GM18858 (cell line): ENCODE measurements around the gene FYB1.
A peak's percentile ranks its signal among the peaks of the same experiment; 100 is the strongest.
"Not testable (repeated sequence)": the region's sequence is repeated elsewhere in the genome, so short reads cannot be mapped to it uniquely, and the experiment has no call there.

ENCODE experiments used
- ATAC-seq: cut with Tn5 transposase; IDR thresholded peaks from one replicate; pipeline ENCODE4 v1.9.1; 2021; ENCODE audit not compliant: unreplicated experiment

FYB1 gene

DNA sequence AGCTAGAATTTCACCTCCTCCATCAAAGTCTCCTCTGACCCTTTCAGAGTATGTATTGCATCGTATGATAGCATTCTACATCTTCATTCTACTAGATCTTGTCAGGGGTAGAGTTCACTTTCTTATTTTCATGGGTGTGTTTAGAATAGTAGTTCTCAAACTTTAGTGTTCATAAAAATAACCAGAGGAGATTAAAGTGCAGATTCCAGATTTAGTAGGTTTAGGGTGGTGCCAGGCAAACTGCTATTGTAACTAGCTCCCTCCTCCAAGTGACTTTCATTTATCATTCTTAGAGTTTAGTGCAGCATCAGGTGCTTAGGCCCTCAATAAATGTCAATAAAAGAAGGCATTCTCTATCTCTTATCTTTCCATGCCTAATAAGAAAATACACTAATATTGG lies 7.2 kb upstream of the FYB1 start:
- no peak for ATAC-seq

- ATAC-seq = no peak
Measured at GRCh38 chr5:39226100-39226451, 6.7 kb upstream of the FYB1 start.

GRCh38 chr5:39225405-39226099 lies 6.2 kb upstream of the FYB1 start:
- no peak for ATAC-seq

DNA sequence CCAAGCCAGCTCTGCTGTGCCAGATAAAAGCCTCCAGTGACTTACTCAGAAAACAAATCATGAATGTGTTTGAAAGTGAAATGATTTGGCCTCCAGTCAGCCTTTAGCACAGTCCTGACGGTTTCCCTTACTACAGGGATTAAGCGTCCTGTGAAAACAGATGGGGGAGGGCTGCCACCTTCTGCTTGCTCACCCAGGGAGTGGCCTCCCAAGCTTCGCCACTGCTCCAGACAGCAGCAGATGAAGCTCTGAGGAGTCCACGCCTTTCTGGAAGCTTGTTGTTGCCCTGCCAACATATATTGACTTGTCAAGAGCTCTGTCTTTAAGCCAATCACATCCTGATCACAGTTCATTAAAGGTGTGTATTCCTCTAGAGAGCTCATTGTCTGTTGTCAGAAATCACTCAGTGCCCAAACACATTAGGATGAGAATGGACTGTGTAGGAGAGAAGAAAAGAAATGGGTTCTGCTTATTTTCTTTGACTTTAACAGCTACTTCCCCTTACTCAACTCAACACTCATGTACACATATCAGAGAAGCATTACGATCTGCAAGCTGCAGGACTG lies 4.9 kb upstream of the FYB1 start:
- no peak for ATAC-seq

DNA sequence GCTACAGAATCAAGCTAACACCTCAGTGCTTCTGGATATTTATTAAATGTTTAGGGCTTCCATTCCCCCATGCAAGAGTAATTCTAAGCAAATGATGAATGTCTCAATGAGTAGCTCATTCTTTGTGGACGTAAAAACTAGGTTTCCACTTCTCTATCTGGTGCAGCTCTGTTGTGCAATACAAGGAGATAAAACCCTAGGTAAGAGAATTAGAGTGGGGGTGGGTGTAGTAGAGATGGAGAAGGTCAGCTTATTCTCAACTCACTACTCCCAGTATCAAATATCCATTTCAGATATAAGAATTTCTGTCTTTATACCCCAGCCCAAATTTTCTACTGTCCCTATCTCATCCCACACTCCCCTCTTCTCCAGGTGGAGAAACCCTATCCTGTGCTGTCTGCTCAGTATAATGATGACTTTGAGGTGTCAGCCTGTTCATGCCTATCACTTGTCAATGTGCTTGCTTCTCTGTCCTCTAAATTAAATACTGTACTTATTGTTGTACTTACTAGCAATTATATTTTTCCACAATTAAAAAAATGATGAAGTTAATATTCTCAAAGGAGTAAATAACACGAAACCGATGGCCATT lies 4.3 kb upstream of the FYB1 start:
- ATAC-seq = no peak

DNA sequence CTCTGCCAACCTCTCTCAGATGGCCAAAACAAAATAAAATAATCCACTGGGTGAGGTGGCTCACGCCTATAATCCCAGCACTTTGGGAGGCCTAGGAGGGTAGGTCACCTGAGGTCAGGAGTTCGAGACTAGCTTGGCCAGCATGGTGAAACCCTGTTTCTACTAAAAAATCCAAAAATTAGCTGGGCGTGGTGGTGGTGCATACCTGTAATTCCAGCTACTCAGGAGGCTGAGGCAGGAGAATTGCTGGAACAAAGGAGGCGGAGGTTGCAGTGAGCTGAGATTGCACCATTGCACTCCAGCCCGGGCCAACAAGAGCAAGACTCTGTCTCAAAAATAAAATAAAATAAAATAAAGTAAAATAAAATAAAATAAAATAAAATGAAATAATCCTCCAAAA lies 2.3 kb upstream of the FYB1 start:
- not testable (repeated sequence) for ATAC-seq

DNA sequence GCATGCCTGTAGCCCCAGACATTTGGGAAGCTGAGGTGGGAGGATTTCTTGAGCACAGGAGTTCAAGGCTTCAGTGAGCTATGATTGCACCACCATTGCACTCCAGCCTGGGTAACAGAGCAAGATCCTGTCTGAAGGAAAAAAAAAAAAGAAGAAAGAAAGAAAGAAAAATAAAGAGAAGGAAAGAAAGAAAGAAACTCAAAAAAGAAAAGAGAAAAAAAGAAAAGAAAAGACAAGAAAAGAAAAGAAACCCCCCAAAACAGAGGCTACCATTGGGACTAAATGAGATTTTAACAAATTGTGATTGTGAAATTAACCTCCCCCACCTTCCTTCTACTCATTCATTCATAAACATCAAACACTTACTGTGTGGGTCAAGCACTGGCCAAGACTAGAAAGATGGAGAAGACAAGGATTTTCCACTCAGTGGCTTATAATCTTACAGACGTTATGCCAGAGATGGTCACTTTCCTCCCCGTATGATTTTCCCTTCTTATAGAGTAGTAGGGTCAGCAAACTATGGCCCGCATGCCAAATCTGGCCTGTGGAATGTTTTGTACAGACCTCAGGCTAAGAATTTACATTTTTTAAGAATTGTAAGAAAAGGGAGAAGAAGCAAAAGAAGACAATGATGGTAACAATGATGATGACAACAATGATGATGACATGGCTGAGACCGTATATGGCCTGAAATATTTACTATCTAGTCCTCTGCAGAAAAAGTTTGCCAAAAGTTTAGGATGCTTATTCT lies 1.1 kb upstream of the FYB1 start:
- no peak for ATAC-seq

DNA sequence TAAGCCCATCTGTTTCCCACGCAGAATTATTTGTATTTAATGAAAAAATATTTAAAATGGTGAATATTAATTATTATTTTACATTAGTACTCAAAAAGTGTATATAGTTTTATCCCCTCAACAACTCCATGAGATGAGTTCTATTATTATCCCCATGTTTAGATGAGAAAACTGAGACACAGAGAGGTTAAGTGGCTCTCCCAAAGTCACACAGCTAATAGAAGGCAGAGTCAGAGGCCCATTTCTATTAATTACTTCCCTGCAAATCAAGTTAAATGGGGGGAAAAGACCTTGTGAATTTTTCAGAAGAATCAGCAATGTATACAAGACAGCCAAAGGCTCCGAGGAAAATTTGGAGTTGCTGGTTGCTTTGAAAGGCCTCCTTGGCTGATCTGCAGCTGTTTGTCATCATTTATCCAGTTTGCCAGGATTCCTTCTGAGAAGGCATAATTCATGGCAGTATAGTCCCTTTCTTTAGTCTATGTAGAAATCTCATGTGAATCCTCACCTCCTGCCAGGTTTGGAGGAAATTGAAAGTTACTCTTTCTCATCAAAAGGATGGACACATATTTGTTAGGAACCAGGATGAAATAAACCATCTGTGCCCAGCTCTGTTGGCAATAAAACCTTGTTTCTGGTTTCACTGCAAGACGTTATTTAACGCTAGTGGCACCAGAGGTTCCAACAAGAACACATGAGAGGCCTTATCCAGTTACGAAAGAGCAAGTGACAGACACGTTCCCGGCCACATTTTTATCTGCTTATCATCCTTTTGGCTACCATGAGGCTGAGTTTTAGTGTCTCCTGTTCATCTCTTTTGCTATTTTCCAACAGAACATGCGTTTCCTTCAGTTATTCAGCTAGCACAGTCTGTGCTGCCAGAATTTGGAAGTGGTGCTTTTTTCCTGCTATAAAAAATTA lies 621 bp downstream of the FYB1 start:
- ATAC-seq = no peak

DNA sequence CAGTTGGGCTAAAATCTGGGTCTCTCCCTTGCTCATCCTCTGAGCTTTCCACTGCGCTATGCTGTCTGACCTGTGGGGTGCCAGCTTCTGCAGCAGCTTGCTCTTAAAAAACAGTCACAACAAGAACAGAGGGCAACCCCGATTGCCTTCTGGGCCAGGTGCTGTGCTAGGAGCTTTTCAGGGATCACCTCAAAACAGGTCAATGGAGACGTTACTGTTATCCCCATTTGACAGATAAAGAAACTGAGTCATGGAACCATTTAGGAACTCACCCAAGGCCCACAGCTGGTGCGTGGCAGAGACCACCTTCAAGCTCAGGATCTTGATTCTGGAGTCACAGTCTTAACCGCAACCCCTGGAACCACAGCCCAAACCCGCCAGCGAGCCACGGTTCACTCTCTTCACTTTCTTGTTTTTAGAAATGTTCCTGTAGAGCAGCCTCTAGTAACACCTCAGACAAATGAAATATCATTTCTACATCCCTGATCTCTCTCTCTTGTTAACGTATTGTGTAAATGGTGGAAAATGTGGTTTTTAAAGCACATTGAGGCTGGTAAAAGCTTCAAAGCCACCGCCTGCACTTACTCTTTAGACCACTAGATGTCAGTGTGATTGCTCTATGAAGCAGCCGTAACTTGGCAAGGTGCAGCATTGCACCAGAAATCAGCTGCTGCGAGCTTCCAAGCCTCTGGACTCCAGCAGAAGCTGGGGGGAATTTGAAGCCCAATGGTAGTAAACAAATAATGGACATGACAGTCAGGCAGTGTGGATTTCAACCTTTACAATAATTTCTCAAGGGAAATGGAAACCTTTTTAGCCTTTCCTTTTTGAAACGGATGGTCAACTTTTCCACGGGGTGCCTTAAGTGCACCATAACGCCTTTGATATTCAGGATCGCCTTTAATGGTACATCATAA lies 1.7 kb downstream of the FYB1 start:
- peak; percentile 94 for ATAC-seq

DNA sequence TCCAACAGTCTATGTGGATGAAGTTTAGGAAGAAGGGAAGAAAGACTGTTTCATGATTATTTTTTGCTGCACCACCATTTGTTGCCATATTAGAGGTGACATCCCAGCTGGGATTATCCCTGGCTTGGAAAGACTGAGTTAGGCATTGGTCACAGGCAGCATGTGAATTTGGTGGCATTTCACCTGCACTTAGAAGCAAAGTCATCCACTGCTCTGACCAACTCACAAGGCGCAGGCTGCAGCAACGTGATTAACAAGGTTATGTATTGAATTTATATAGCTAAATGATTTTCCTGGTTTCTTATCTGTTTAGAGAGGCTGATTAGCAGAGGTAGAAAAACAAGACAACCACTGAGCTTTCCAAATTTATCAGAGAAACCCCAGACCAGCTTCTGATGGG lies 2.7 kb downstream of the FYB1 start:
- ATAC-seq = no peak

GRCh38 chr5:39215857-39216256 lies 3.5 kb downstream of the FYB1 start:
- ATAC-seq = no peak

DNA sequence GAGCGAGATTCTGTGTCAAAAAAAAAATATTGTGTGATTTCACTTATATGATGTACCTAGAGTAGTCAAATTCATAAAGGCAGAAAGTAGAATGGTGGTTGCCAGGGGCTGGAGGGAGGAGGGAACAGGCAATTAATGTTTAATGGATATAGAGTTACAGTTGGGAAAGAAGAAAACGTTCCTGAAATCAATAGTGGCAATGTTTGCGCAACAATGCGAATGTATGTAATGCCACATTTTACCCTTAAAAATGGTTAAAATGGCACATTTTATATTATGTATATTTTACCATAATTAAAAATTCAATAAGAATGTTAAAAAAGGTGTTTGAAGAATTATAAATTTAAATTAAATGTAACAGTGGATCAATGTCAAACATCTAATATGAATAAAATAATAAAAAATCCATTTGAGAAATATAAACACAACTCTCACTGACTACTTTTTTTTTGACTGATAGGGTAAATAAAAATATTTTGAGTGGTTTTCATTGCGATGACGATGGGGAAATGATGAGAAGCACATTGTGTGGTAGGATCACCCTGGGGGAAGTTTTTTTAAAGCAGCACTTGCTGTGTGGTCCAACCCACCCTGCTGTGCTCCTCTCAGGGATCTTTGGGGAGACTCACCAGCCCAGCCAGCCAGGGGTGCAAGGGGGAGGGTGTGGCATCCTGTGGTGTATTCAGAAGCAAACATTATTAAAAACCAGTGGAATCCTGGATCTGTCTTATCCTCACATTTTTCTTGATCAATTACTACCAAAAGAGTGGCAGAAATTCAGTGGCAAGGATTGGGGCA lies 4.3 kb downstream of the FYB1 start:
- no peak for ATAC-seq

DNA sequence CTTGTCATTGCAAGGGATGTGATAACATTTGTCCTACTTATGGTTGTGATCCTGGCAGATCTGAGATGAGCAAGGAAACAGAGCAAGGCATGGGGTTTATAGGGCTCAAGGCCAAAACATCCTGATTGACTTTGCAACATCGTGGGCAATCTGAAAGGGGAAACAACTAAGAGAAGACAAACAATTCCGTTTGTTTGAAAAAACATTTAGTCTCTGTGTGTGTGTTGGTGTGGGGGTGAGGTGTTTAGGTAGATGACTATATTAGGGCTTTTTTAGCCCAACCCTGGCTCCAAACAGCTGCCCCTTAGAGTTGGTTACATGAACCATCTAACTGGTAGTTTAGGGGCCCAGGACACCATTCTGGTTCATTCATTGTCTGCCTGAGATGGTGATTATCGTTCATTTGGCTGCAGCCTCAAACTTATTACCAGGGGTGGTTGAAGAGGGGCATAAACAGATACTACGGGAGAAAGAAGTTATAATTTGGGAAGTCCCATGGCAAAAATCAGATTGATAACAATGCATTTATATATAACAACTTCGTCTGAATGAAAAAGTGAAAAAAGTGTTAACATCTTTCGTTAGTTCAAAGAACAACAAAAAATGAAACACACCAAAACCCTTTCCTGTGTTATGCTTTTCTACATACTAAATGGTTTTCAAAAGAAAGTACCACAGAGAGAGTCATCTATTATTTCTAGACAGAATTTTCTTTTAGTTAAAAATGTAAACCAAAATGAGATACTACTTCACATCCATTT lies 5.7 kb downstream of the FYB1 start:
- ATAC-seq = no peak

DNA sequence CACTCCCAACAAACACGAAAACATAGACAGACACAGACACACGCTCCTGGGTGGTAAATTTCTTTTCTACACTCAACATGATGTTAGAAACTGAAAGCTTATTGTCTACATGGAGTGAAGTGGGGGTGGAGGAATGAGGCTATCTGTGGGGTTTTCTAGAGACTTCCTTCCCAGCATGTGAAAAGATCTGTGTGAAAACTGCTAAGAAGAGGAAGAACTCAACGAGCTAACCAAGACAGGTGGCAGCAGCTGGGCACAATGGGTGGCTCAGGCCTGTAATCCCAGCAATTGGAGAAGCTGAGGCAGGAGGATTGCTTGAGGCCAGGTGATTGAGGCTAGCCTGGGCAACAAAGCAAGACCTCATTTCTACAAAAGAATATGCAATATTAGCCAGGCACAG lies 7.6 kb downstream of the FYB1 start:
- no peak for ATAC-seq

DNA sequence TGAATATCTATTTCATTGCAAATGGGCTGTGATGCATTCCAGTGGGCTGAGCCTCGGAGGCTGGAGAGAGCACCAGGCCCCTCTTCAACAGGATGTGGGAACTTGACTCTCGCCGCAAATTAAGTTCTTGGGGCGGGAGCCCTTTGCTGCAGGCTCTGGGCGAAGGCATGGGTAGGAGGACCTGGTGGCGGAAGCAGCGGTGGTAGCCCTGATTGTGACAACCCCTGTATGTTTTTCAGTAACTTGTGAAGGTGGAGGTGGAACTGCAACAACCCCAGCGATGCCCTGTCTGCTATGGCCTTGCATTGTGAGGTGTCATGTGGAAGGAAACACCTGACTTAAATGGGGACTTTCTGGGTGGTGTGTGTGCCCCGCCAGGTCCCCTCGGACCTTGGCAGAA lies 9.4 kb downstream of the FYB1 start:
- no peak for ATAC-seq

- no peak for ATAC-seq
Measured at GRCh38 chr5:39208471-39208870, 10.9 kb downstream of the FYB1 start.

DNA sequence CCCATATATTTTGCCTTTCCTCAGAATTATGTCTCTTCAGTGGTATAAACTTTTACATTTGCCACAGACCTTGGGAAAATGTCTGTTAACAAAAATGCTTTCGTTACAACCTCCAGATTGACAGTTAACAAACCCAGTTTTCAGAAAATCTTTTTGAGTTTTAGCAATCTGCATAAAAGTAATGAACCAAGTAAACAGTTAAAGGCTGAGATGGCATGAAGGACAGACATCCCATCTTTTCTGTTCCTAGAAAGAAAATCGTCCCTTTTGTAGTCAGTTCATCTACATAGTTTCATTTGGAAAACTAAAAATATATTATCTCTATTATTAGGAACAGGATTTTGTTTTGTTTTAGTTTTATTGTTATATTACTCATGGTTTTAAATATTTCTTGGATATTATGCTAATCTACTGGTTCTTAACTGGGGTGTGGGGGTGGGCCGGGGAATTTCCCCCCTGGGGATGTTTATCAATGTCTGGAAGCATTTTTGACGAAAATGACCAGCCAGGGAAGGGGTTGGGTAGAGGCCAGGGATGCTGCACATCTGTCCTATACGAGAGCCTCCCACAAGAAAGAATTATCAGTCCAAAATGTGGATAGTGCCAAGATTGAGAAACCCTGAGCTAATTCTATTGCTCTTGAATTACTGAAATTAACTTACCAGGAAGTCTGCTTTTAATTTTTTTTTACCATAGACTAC lies 11.9 kb downstream of the FYB1 start:
- ATAC-seq = no peak
